GM06990 (cell line): ENCODE results near the gene GAPDH.

Source experiments
- DNase-seq: peaks from one replicate; pipeline ENCODE4 v3.0.0-alpha.2; 2011; ENCODE audit not compliant: insufficient read length; ENCODE audit errors: extremely low read depth
- H3K27me3 ChIP-seq: replicated peaks from 2 replicates; pipeline ENCODE4 v1.6.0; 2011; ENCODE audit warnings: low read length; ENCODE audit not compliant: control insufficient read depth, insufficient read depth
- H3K36me3 ChIP-seq: 2 replicates; pipeline ENCODE4 v1.5.1; 2011; ENCODE audit warnings: low read length; ENCODE audit not compliant: control insufficient read depth, insufficient read depth
- H3K4me3 ChIP-seq: replicated peaks from 2 replicates; pipeline ENCODE4 v1.5.1; 2011; ENCODE audit warnings: low read depth, mild to moderate bottlenecking, control low read depth, low read length
- CTCF ChIP-seq: IDR thresholded peaks from 2 replicates; pipeline ENCODE4 v1.5.1; 2011; ENCODE audit warnings: low read length, control low read depth, mild to moderate bottlenecking, inconsistent platforms; ENCODE audit not compliant: insufficient read depth, poor library complexity, severe bottlenecking

Gene GAPDH

GRCh38 chr12:6567112-6567670, 32.9 kb downstream of the GAPDH start:
- no peak for DNase-seq
- peaks cover 31% of the 10 kb centered on the region for H3K36me3 ChIP-seq
- no peak for TF ChIP-seq CTCF
- peak overlapping the region; percentile 93 for H3K4me3 ChIP-seq
- no peaks in the 10 kb centered on the region for H3K27me3 ChIP-seq

GRCh38 chr12:6569312-6569711, 35.0 kb downstream of the GAPDH start:
- DNase-seq, result no peak
- Histone ChIP-seq H3K4me3 (no peak overlapping the region), H3K27me3 (no peaks in the 10 kb centered on the region), H3K36me3 (peaks cover 22% of the 10 kb centered on the region)
- no peak for TF ChIP-seq CTCF

- Histone ChIP-seq H3K27me3 (no peaks in the 10 kb centered on the region), H3K4me3 (no peak overlapping the region), H3K36me3 (peaks cover 24% of the 10 kb centered on the region)
- no peak for DNase-seq
- TF ChIP-seq CTCF, result no peak
These were observed 35.5 kb downstream of the GAPDH start for GRCh38 chr12:6569786-6570185.

GRCh38 chr12:6570264-6570887, 36.1 kb downstream of the GAPDH start:
- DNase-seq, result no peak
- no peaks in the 10 kb centered on the region for H3K27me3 ChIP-seq
- H3K36me3 ChIP-seq, result peaks cover 25% of the 10 kb centered on the region
- peak; percentile 69 for TF ChIP-seq CTCF
- H3K4me3 ChIP-seq, result no peak overlapping the region

- Histone ChIP-seq H3K4me3 (no peak overlapping the region), H3K36me3 (peaks cover 32% of the 10 kb centered on the region), H3K27me3 (no peaks in the 10 kb centered on the region)
- no peak for TF ChIP-seq CTCF
- DNase-seq, result no peak
These were observed 38.7 kb downstream of the GAPDH start for GRCh38 chr12:6573001-6573400.
